Measurements from ENCODE around the gene TRPM2. TPM values are rescaled to one million over a fixed set of nuclear protein-coding genes. Genes with fewer than 3 reads are reported as not detected.
"Not testable (repeated sequence)": the region's sequence is repeated elsewhere in the genome, so short reads cannot be mapped to it uniquely, and the experiment has no call there.

Gene TRPM2
- total and polyA plus RNA-seq, 2 of the 13 experiments (the other 11 are each of a cell fraction or from before 2014, with no cell fraction given) = 0.07 to 0.20 TPM

- CTCF ChIA-PET (ENCODE audit: low intra/inter-chr PET ratio, low total read pairs); POLR2A ChIA-PET; H3K79me2 ChIP-seq (ENCODE audit: insufficient read depth, low read length); H3K9ac ChIP-seq (ENCODE audit: insufficient read depth, low read depth, low read length); intact Hi-C loops (cut with micrococcal nuclease; ENCODE audit: unreplicated experiment); H2AFZ ChIP-seq (ENCODE audit: low read length); H3K9me3 ChIP-seq (ENCODE audit: low read length); H3K4me2 ChIP-seq (ENCODE audit: low read depth, low read length); in situ Hi-C loops (cut with HindIII; ENCODE audit: extremely low pct_ligation_motif_present, low pct_unique_long_range_greater_than_20kb); H3K4me3 ChIP-seq (replicated peaks in 1 of 3; ENCODE audit: insufficient read depth in 1 of 3, low read depth in 2 of 3, low read length in 3 of 3); H4K20me1 ChIP-seq (ENCODE audit: insufficient read depth, low read length); H3K36me3 ChIP-seq (replicated peaks in 1 of 2; ENCODE audit: control insufficient read depth in 1 of 2, insufficient read depth in 2 of 2, low read length in 2 of 2); FAIRE-seq; ATAC-seq; DNase-seq (ENCODE audit: low spot score); H3K27ac ChIP-seq (ENCODE audit: extremely low read length, insufficient read depth, low read length); H3K4me1 ChIP-seq (ENCODE audit: insufficient read depth, low read length); BruUV-seq (replicated peaks); TF ChIP-seq CREB1 (CRISPR knock-in tag; IDR thresholded peaks at IDR 0.05): not testable (repeated sequence)
- peaks cover 5 to 24% of the 10 kb centered on the region in 2 experiments; a peak in 4 of 5 replicates for H3K27me3 ChIP-seq (ENCODE audit: control insufficient read depth in 1 of 2, insufficient read depth in 2 of 2, low read length in 2 of 2)
- WGBS (ENCODE audit: low lambda C conversion rate) = 58% methylated on average over 7 of the region's 7 CpGs
- peak; percentile 67; the same call in 1 of the 2 replicates for TF ChIP-seq CREB1 (IDR thresholded peaks at IDR 0.05)
These were observed 51.1 kb downstream of the TRPM2 start for GRCh38 chr21:44404482-44404881.

GRCh38 chr21:44405091-44405947 lies 51.9 kb downstream of the TRPM2 start:
- Histone ChIP-seq H2AFZ (ENCODE audit: low read length) (no peak overlapping the region), H3K4me2 (ENCODE audit: low read depth, low read length) (no peak overlapping the region), H3K36me3 (replicated peaks in 1 of 2; ENCODE audit: control insufficient read depth in 1 of 2, insufficient read depth in 2 of 2, low read length in 2 of 2) (no peaks in the 10 kb centered on the region), H4K20me1 (ENCODE audit: insufficient read depth, low read length) (no peaks in the 10 kb centered on the region), H3K27me3 (ENCODE audit: control insufficient read depth in 1 of 2, insufficient read depth in 2 of 2, low read length in 2 of 2) (peaks cover 5 to 18% of the 10 kb centered on the region in 2 experiments; a peak in 4 of 5 replicates), H3K4me1 (ENCODE audit: insufficient read depth, low read length) (no peaks in the 10 kb centered on the region), H3K9me3 (ENCODE audit: low read length) (0 out of 2 replicates have a peak, but pooled peaks cover 7% of the 10 kb centered on the region), H3K79me2 (ENCODE audit: insufficient read depth, low read length) (no peaks in the 10 kb centered on the region), H3K9ac (ENCODE audit: insufficient read depth, low read depth, low read length) (no peak overlapping the region), H3K4me3 (replicated peaks in 1 of 3; ENCODE audit: insufficient read depth in 1 of 3, low read depth in 2 of 3, low read length in 3 of 3) (no peak overlapping the region), H3K27ac (ENCODE audit: extremely low read length, insufficient read depth, low read length) (no peak overlapping the region)
- DNase-seq (ENCODE audit: low spot score) (no peak), ATAC-seq (no peak), FAIRE-seq (no peak)
- POLR2A ChIA-PET = no interaction called here
- BruUV-seq (replicated peaks) = no TSS peak
- intact Hi-C loops (cut with micrococcal nuclease; ENCODE audit: unreplicated experiment) (no loop called here), in situ Hi-C loops (cut with HindIII; ENCODE audit: extremely low pct_ligation_motif_present, low pct_unique_long_range_greater_than_20kb) (no loop called here)
- WGBS (ENCODE audit: low lambda C conversion rate) = 47% methylated on average over 7 of the region's 34 CpGs
- CTCF ChIA-PET (ENCODE audit: low intra/inter-chr PET ratio, low total read pairs) = no interaction called here
- TF ChIP-seq ZNF121 (CRISPR knock-in tag; IDR thresholded peaks at IDR 0.05) (no peak), ZNF782 (CRISPR knock-in tag; IDR thresholded peaks at IDR 0.05; ENCODE audit: borderline replicate concordance) (no peak), ZHX2 (IDR thresholded peaks at IDR 0.05; ENCODE audit: low read depth) (no peak), ZHX2 (CRISPR knock-in tag; IDR thresholded peaks at IDR 0.05; ENCODE audit: borderline replicate concordance) (no peak), ZNF382 (CRISPR knock-in tag; IDR thresholded peaks at IDR 0.05; ENCODE audit: borderline replicate concordance) (no peak), HMG20A (CRISPR knock-in tag; IDR thresholded peaks at IDR 0.05; ENCODE audit: borderline replicate concordance) (no peak), GZF1 (CRISPR knock-in tag; IDR thresholded peaks at IDR 0.05) (no peak), ZNF282 (IDR thresholded peaks at IDR 0.05; ENCODE audit: partially characterized antibody) (no peak)
- TF ChIP-seq, protein P1, sequence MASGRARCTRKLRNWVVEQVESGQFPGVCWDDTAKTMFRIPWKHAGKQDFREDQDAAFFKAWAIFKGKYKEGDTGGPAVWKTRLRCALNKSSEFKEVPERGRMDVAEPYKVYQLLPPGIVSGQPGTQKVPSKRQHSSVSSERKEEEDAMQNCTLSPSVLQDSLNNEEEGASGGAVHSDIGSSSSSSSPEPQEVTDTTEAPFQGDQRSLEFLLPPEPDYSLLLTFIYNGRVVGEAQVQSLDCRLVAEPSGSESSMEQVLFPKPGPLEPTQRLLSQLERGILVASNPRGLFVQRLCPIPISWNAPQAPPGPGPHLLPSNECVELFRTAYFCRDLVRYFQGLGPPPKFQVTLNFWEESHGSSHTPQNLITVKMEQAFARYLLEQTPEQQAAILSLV (CRISPR knock-in tag; IDR thresholded peaks at IDR 0.05; ENCODE audit: borderline replicate concordance) = no peak

All from HepG2 (cell line).